Adrenal gland (tissue), 12 donors: ENCODE data around the gene PBLD. TPM values are rescaled to one million over a fixed set of nuclear protein-coding genes. Genes with fewer than 3 reads are reported as not detected.
A peak's percentile ranks its signal among the peaks of the same experiment; 100 is the strongest.

Experiments used
- DNase-seq, 7 donors: peaks; one replicate each; pipeline ENCODE4 v3.0.0-alpha.2; 2019 to 2020
- H3K27ac ChIP-seq, 5 donors: fragments of 200-600 bp; sonication (generic) in 4 of 5; 1 replicate in 3 of 5; 2 replicates in 2 of 5; pipeline versions ENCODE4 v1.5.1 to v1.8.0; 2016 to 2020; ENCODE audit warnings: mild to moderate bottlenecking in 1 of 5
- H3K27me3 ChIP-seq: fragments of 200-600 bp; 2 replicates; pipeline ENCODE4 v1.8.0; 2021
- H3K36me3 ChIP-seq, 2 donors: fragments of 200-600 bp; replicated peaks in 1 of 2; 1 replicate in 1 of 2; 2 replicates in 1 of 2; pipeline versions ENCODE4 v1.5.1 to v1.8.0; 2018 to 2022
- H3K4me1 ChIP-seq, 2 donors: fragments of 200-600 bp; replicated peaks in 1 of 2; 1 replicate in 1 of 2; 2 replicates in 1 of 2; pipeline versions ENCODE4 v1.5.1 to v1.8.0; 2018 to 2021
- H3K4me3 ChIP-seq, 4 donors: fragments of 200-600 bp; sonication (generic) in 3 of 4; one replicate each; pipeline ENCODE4 v1.5.1; 2016 to 2018
- H3K9me3 ChIP-seq, 3 donors: fragments of 200-600 bp; sonication (generic) in 1 of 3; replicated peaks in 1 of 3; 1 replicate in 2 of 3; 2 replicates in 1 of 3; pipeline versions ENCODE4 v1.5.1 to v1.8.0; 2016 to 2021
- POLR2A ChIP-seq, 2 donors: fragments of 450-650 bp; IDR thresholded peaks; one replicate each; pipeline ENCODE4 v1.6.1; 2017; ENCODE audit warnings: antibody characterized with exemption in 2 of 2, mild to moderate bottlenecking in 2 of 2, moderate library complexity in 1 of 2
- WGBS, 4 donors: extraction: QIAGEN DNeasy Blood & Tissue Kit in 2 of 4; methylation state at CpG; one replicate each; pipeline versions ENCODE4 v1.1.5 to v1.1.7; 2013 to 2017; 5-methylcytosine and 5-hydroxymethylcytosine counted together
- intact Hi-C, 2 donors: fragments of 100-400 bp; cut with DNase I; formaldehyde crosslinking; loops; one replicate each; pipeline versions ENCODE4 v1.14.1 to v1.15.0; 2022 to 2023
- polyA plus RNA-seq, 3 donors: library from polyadenylated mRNA; stranded (reverse); fragments of 200-250 nt in 2 of 3; fragments of 350-450 nt in 1 of 3; fragmentation: Illumina TruSeq in 1 of 3; extraction: RNeasy Lipid Tissue Mini Kit (QIAGEN cat#74804) in 1 of 3; gene quantifications; one replicate each; pipeline ENCODE4 v1.2.3, GENCODE V29; 2013 to 2014
- total RNA-seq, 9 donors: library from RNA; depleted of rRNA in 4 of 9; stranded (reverse); fragments of >200 nt in 4 of 9; fragments of 120-200 nt in 1 of 9; fragmentation: NEBNext Ultra II Directional in 1 of 9; extraction: Animal tissue kit (Norgen Biotek cat#: 25700) in 1 of 9; gene quantifications; one replicate each; pipeline versions ENCODE4 v1.1.0 to v1.2.4, GENCODE V29; 2013 to 2023
- TF ChIP-seq, protein P1 (sequence below), 6 experiments: fragments of 450-650 bp in 4 of 6; fragments of 200-600 bp in 2 of 6; sonication (generic) in 1 of 6; IDR thresholded peaks; 1 replicate in 5 of 6; 2 replicates in 1 of 6; pipeline versions ENCODE4 v1.5.1 to v1.8.0; 2016 to 2021; ENCODE audit warnings: antibody characterized with exemption in 6 of 6, mild to moderate bottlenecking in 2 of 6, moderate library complexity in 1 of 6
- donor health status: healthy with polysubstance abuse.
- donor health status: Bipolar disorder and iron deficiency.
- donor health status: DM: yes; HTN: yes; CAD: no.
- donor health status: DM: no; HTN: no; CAD: no.
- donor health status: DM: no; HTN: no; CAD: no.
- donor health status: DM: yes; HTN: yes; CAD: no.

Gene PBLD
- total and polyA plus RNA-seq, 12 donors, result 6.8 to 32.9 (median 18.7) TPM

DNA sequence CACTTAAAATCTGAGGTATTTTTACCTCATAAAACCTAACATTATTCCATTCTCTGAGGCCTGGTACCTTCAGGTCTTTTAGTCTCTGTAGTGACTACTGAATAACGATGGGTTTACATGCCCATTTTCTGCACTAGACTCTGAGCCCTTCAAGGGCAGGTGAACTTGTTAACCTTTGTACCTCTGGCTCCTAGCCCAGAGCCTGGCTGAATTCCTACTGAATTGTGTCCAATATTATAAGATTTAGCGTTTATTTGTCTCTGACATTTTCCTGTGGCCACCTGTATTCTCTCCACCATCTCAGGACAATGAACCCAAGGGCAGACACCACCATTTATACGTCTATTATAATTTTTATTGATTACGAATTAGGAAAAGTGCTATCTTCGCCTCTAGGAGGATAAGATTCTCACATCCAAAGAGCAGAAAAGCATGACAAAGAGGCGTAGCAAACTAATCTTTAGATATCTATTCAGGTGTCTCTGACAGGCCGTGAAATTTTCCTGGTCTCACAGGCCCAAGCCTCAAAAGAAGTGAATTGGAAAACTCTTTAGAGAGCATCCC lies 28.8 kb downstream of the PBLD start:
- DNase-seq, result peak; percentile 25 to 62 (median 50)
- Histone ChIP-seq H3K27me3 (no peaks in the 10 kb centered on the region), H3K36me3 (no peaks in the 10 kb centered on the region), H3K4me3 (no peak overlapping the region), H3K9me3 (no peaks in the 10 kb centered on the region), H3K4me1 (peaks cover 0 to 5% of the 10 kb centered on the region in 2 donors), H3K27ac (no peak overlapping the region)
- WGBS, 4 donors, result 53 to 62% (median 59%) methylated on average over 7 of the region's 7 CpGs
- intact Hi-C loops, result loop anchor here in 1 of 2 donors (10.0 kb wide), 3 partner anchors 89 to 439 kb away; no protein-coding TSS in a partner anchor
- TF ChIP-seq POLR2A (IDR thresholded peaks at IDR 0.05), result no peak
- TF ChIP-seq, protein P1, sequence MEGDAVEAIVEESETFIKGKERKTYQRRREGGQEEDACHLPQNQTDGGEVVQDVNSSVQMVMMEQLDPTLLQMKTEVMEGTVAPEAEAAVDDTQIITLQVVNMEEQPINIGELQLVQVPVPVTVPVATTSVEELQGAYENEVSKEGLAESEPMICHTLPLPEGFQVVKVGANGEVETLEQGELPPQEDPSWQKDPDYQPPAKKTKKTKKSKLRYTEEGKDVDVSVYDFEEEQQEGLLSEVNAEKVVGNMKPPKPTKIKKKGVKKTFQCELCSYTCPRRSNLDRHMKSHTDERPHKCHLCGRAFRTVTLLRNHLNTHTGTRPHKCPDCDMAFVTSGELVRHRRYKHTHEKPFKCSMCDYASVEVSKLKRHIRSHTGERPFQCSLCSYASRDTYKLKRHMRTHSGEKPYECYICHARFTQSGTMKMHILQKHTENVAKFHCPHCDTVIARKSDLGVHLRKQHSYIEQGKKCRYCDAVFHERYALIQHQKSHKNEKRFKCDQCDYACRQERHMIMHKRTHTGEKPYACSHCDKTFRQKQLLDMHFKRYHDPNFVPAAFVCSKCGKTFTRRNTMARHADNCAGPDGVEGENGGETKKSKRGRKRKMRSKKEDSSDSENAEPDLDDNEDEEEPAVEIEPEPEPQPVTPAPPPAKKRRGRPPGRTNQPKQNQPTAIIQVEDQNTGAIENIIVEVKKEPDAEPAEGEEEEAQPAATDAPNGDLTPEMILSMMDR (IDR thresholded peaks at IDR 0.05), result no peak

DNA sequence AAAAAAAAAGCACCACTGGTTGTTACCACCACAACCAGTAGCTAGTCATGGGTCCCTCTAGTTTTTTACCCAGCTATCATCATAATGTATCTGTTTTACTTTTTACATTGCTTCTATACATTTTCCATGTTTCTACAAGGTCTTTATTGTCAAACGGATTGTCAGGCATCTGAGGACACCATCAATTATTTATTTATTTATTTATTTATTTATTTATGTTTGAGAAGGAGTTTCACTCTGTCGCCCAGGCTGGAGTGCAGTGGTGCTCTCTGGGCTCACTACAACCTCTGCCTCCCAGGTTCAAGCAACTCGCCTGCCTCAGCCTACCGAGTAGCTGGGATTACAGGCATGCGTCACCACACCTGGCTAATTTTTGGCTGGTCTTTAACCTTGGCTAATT lies 29.9 kb downstream of the PBLD start:
- no peak for DNase-seq
- no peak overlapping the region for H3K27ac ChIP-seq
- TF ChIP-seq, protein P1 (IDR thresholded peaks at IDR 0.05), result no peak
- no peak for TF ChIP-seq POLR2A (IDR thresholded peaks at IDR 0.05)
- no peaks in the 10 kb centered on the region for H3K9me3 ChIP-seq
- intact Hi-C loops, result loop anchor here in 1 of 2 donors (10.0 kb wide), 3 partner anchors 88 to 438 kb away; no protein-coding TSS in a partner anchor
- H3K27me3 ChIP-seq, result no peaks in the 10 kb centered on the region
- no peak overlapping the region for H3K4me3 ChIP-seq
- 70 to 77% (median 76%) methylated on average over 5 of the region's 5 CpGs for whole genome bisulfite sequencing, 4 donors
- H3K4me1 ChIP-seq, result peaks cover 0 to 5% of the 10 kb centered on the region in 2 donors
- no peaks in the 10 kb centered on the region for H3K36me3 ChIP-seq

DNA sequence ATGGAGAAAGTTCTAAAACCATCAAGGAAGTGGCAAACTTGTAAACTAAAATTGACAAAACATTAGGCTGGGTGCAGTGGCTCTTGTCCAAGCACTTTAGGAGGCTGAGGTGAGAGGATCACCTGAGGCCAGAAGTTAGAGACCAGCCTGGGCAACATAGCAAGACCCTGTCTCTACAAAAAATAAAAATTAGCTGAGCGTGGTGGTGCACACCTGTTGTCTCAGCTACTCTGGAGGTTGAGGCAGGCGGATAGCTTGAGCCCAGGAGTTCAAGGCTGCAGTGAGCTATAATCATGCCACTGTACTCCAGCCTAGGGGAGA lies 30.3 kb downstream of the PBLD start:
- Histone ChIP-seq H3K27me3 (no peaks in the 10 kb centered on the region), H3K27ac (no peak overlapping the region), H3K9me3 (no peaks in the 10 kb centered on the region), H3K4me1 (peaks cover 0 to 5% of the 10 kb centered on the region in 2 donors), H3K36me3 (no peaks in the 10 kb centered on the region), H3K4me3 (no peak overlapping the region)
- 46 to 69% (median 55%) methylated on average over 2 of the region's 2 CpGs for WGBS, 4 donors
- intact Hi-C loops, result loop anchor here in 1 of 2 donors (10.0 kb wide), 3 partner anchors 88 to 438 kb away; no protein-coding TSS in a partner anchor
- TF ChIP-seq, protein P1 (IDR thresholded peaks at IDR 0.05), result no peak
- TF ChIP-seq POLR2A (IDR thresholded peaks at IDR 0.05), result no peak
- no peak for DNase-seq

DNA sequence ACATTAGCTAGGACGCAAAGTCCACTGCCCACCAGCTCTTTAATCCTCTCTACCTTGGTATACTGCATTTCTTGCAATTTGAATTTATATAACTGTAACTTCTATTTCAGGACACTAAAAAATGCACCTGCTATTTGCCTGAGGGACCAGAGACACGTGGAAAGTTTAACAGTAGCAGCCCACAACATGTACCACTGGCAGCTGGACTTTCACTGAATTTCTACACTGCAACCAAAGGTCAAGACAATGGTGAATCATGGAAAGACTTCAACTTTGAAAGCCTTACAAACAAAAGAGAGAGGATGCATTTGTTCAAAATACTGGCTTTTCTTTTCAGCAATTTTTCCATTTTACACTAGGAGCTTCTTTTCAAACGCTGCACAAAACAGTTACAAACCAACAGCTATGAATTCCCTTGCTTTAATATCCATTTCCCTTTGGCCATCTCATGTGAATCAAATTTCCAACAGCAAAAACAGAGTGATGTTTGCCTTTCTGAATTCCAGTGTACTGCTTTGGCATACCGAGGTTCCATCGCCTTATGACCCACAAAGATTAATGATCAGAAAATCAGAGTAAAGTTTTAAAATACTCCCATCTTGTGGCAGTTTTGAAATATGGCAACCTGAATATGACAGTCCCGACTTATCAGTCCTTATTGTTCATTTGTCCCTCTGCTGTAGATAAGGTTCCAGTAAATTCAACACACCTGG lies 30.8 kb downstream of the PBLD start:
- no peaks in the 10 kb centered on the region for H3K27me3 ChIP-seq
- WGBS, 4 donors, result 45 to 49% (median 48%) methylated on average over 6 of the region's 6 CpGs
- DNase-seq, result peak in 1 of 7 donors; percentile 20
- H3K36me3 ChIP-seq, result no peaks in the 10 kb centered on the region
- no peak overlapping the region for H3K27ac ChIP-seq
- peaks cover 0 to 5% of the 10 kb centered on the region in 2 donors for H3K4me1 ChIP-seq
- no peak for TF ChIP-seq POLR2A (IDR thresholded peaks at IDR 0.05)
- TF ChIP-seq, protein P1 (IDR thresholded peaks at IDR 0.05), result peak; percentile 43 to 68 (median 59)
- no peaks in the 10 kb centered on the region for H3K9me3 ChIP-seq
- intact Hi-C loops, result loop anchor here in 1 of 2 donors (10.0 kb wide), 3 partner anchors 87 to 437 kb away; no protein-coding TSS in a partner anchor
- H3K4me3 ChIP-seq, result no peak overlapping the region
